Esophagus squamous epithelium (tissue), 5 donors: Measurements from ENCODE around the gene PGRMC1. TPM values are rescaled to one million over a fixed set of nuclear protein-coding genes. Genes with fewer than 3 reads are reported as not detected.
A peak's percentile ranks its signal among the peaks of the same experiment; 100 is the strongest.
"Not testable (repeated sequence)": the region's sequence is repeated elsewhere in the genome, so short reads cannot be mapped to it uniquely, and the experiment has no call there.

Source experiments
- DNase-seq: peaks from one replicate; lab custom pipeline; 2025; lab: John Stamatoyannopoulos, UW
- H3K27ac ChIP-seq, 4 donors: fragments of 200-600 bp; sonication (generic); one replicate each; pipeline ENCODE4 v1.5.1; 2016 to 2019; ENCODE audit warnings: mild to moderate bottlenecking in 1 of 4
- H3K27me3 ChIP-seq, 4 donors: fragments of 200-600 bp; sonication (generic); 1 replicate in 3 of 4; 2 replicates in 1 of 4; pipeline versions ENCODE4 v1.5.1 to v1.6.0; 2017 to 2021; ENCODE audit warnings: antibody characterized with exemption in 1 of 4
- H3K36me3 ChIP-seq, 3 donors: fragments of 200-600 bp; sonication (generic); one replicate each; pipeline ENCODE4 v1.5.1; 2016 to 2019
- H3K4me1 ChIP-seq, 3 donors: fragments of 200-600 bp; sonication (generic); one replicate each; pipeline ENCODE4 v1.5.1; 2017 to 2019
- H3K4me3 ChIP-seq, 4 donors: fragments of 200-600 bp; sonication (generic); 1 replicate in 3 of 4; 2 replicates in 1 of 4; pipeline ENCODE4 v1.5.1; 2016 to 2019; ENCODE audit warnings: mild to moderate bottlenecking in 2 of 4, moderate library complexity in 1 of 4
- H3K9me3 ChIP-seq, 3 donors: fragments of 200-600 bp; sonication (generic); one replicate each; pipeline ENCODE4 v1.5.1; 2016 to 2019
- POLR2A ChIP-seq, 4 donors: fragments of 450-650 bp; IDR thresholded peaks; one replicate each; pipeline ENCODE4 v1.6.1; 2017; ENCODE audit warnings: antibody characterized with exemption in 4 of 4, mild to moderate bottlenecking in 4 of 4, moderate library complexity in 3 of 4
- WGBS, 2 donors: methylation state at CpG; one replicate each; pipeline ENCODE4 v1.1.5; 2018; 5-methylcytosine and 5-hydroxymethylcytosine counted together
- intact Hi-C: fragments of 100-400 bp; cut with DNase I; formaldehyde crosslinking; loops from one replicate; pipeline ENCODE4 v1.15.0; 2022
- total RNA-seq, 4 donors: library from RNA; depleted of rRNA; stranded (reverse); fragments of >200 nt; gene quantifications; one replicate each; pipeline ENCODE4 v1.1.0, GENCODE V29; 2016
- TF ChIP-seq, protein P1 (sequence below), 6 experiments: fragments of 450-650 bp in 4 of 6; fragments of 200-600 bp in 2 of 6; sonication (generic) in 2 of 6; IDR thresholded peaks; one replicate each; pipeline ENCODE4 v1.5.1; 2016 to 2019; ENCODE audit warnings: antibody characterized with exemption in 6 of 6, mild to moderate bottlenecking in 4 of 6, moderate library complexity in 4 of 6
- donor health status: DM: yes; HTN: yes; CAD: no.

PGRMC1 gene
- total RNA-seq, 4 donors from 2014 or later = 50.5 to 105 (median 68.3) TPM

DNA sequence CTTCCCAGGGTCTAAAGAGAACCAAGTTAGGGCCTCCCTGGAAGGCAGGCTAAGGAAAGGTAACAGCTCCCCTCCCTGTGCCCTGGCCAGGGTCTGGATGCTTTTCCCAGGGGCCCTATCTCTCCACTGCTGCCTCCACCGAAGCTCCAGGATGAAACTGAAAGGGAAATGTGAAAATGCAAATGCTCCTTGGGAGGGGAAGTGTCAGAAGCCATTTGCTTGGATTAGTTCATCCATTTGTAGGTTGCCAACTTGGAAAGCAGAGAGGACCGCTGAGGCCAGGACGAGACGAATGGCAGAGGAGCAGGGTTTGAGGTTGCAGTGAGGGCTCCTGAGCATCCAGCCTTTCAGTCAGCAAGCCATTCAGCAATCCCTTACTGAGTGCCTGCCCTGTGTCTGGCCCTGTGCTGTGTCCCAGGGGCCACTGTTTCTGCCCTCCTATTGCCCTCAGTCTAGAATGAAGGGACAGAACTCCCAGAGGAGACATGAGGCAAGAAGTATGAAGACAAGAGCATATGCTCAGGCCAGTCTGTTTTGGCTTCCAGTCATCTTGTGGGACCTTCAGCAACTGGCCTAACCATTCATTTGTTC, 45.9 kb upstream of the PGRMC1 start:
- Histone ChIP-seq H3K27ac (peak overlapping the region in 3 of 4 donors; percentile 25 to 68 (median 65)), H3K36me3 (no peaks in the 10 kb centered on the region), H3K4me3 (peak overlapping the region in 1 of 4 donors; percentile 8), H3K9me3 (no peaks in the 10 kb centered on the region), H3K27me3 (no peaks in the 10 kb centered on the region), H3K4me1 (no peaks in the 10 kb centered on the region)
- intact Hi-C loops = no loop called here
- TF ChIP-seq POLR2A (IDR thresholded peaks at IDR 0.05) = no peak
- TF ChIP-seq, protein P1, sequence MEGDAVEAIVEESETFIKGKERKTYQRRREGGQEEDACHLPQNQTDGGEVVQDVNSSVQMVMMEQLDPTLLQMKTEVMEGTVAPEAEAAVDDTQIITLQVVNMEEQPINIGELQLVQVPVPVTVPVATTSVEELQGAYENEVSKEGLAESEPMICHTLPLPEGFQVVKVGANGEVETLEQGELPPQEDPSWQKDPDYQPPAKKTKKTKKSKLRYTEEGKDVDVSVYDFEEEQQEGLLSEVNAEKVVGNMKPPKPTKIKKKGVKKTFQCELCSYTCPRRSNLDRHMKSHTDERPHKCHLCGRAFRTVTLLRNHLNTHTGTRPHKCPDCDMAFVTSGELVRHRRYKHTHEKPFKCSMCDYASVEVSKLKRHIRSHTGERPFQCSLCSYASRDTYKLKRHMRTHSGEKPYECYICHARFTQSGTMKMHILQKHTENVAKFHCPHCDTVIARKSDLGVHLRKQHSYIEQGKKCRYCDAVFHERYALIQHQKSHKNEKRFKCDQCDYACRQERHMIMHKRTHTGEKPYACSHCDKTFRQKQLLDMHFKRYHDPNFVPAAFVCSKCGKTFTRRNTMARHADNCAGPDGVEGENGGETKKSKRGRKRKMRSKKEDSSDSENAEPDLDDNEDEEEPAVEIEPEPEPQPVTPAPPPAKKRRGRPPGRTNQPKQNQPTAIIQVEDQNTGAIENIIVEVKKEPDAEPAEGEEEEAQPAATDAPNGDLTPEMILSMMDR (IDR thresholded peaks at IDR 0.05) = no peak
- WGBS, 2 donors = 67% methylated on average over 3 of the region's 4 CpGs; no CpG with 5 or more reads in 1 of the 2 donors
- DNase-seq = no peak

DNA sequence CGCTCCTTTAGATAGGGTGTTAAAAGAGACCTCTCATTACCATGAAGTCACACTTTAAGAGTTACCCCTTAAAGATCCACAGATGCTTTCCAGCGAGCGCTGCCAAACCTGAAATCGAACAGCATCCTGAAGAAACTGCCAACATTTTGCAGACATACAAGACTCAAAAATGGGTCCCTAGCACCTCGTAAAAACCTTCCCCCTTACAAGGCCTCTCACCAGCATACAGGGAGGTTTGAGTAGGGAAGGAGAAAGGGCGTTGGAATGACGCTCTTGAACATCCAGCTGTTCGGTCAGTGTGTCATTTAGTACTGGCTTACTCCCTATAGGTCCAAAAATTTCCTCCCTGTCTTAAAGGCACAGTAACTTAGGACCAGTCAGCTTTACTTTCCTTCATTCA, 45.3 kb upstream of the PGRMC1 start:
- H3K4me3 ChIP-seq = no peak overlapping the region
- H3K27me3 ChIP-seq = no peaks in the 10 kb centered on the region
- WGBS, 2 donors = 56 to 62% methylated on average over 3 to 6 of the region's 8 CpGs
- H3K36me3 ChIP-seq = no peaks in the 10 kb centered on the region
- no peak for DNase-seq
- TF ChIP-seq, protein P1 (IDR thresholded peaks at IDR 0.05) = no peak
- no peak for TF ChIP-seq POLR2A (IDR thresholded peaks at IDR 0.05)
- no peaks in the 10 kb centered on the region for H3K9me3 ChIP-seq
- no peaks in the 10 kb centered on the region for H3K4me1 ChIP-seq
- intact Hi-C loops = no loop called here
- H3K27ac ChIP-seq = peak overlapping the region in 2 of 4 donors; percentile 65 to 68

DNA sequence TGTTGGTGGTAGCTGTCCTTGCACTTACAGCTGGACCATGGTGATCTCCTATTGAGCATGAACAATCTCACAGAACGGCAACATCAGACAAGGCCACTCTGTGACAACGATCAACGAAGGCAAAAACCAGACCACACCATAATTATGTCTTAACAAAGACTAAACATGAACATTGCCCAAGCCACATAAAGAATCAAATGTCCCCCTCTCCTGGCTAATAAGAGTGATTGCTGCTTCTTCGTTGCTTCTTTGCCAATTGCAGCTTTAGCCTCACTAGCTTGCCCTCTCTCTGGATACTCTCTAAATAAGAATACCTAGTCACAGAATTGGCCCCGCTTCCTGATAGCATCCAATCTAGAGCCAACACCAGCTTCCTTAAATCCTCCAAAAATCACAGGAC, 41.5 kb upstream of the PGRMC1 start:
- WGBS, 2 donors = 63 to 72% methylated on average over 4 to 5 of the region's 5 CpGs
- intact Hi-C loops = no loop called here

DNA sequence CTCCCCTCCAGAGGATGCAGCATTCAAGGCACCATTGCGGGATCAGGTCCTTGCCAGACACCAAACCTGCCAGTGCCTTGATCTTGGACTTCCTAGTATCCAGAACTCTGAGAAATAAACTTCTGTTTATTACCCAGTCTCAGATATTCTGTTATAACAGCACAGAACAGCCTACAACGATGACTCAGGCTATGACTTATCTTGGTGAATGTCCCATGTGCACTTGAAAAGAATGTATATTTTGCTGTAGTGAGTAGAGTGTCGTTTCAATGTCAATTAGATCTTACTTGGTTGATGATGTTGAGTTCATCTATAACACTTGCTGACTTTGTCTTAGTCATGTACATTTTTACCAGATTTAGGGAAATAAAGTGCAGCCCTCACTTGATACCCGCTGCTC, 34.5 kb upstream of the PGRMC1 start:
- intact Hi-C loops = no loop called here
- no peak overlapping the region for H3K4me3 ChIP-seq
- WGBS, 2 donors = 62 to 67% methylated on average over 4 of the region's 4 CpGs

More for the DNA sequence above, 41.5 kb upstream of the PGRMC1 start:
- H3K27me3 ChIP-seq = no peaks in the 10 kb centered on the region
- no peaks in the 10 kb centered on the region for H3K36me3 ChIP-seq
- no peak overlapping the region for H3K27ac ChIP-seq
- H3K4me3 ChIP-seq = no peak overlapping the region
- TF ChIP-seq, protein P1 (IDR thresholded peaks at IDR 0.05) = no peak
- no peak for TF ChIP-seq POLR2A (IDR thresholded peaks at IDR 0.05)
- H3K9me3 ChIP-seq = no peaks in the 10 kb centered on the region
- H3K4me1 ChIP-seq = no peaks in the 10 kb centered on the region
- no peak for DNase-seq

DNA sequence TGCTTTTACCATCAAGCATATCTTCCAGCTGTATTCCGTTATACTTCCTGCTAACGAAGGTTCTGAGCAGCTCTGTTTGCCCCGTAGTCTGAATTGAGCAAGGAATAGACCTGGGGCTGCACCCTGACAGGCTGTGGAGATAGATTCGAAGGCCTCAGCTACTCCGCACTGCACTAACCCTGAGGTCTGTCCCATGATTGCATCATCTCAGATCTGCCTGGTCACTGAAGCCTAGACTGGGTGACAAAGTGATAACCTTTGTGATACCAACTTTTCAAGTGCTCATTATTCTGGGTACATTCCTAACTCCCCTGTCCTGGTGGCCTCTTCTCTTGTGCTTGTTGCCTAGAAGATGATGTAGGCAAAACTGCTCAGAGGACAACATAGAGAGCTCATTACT, 29.9 kb upstream of the PGRMC1 start:
- Histone ChIP-seq H3K4me1 (no peaks in the 10 kb centered on the region), H3K9me3 (no peaks in the 10 kb centered on the region), H3K27me3 (no peaks in the 10 kb centered on the region), H3K4me3 (no peak overlapping the region), H3K36me3 (no peaks in the 10 kb centered on the region), H3K27ac (no peak overlapping the region)
- intact Hi-C loops = no loop called here
- DNase-seq = no peak
- 61% methylated on average over 5 of the region's 5 CpGs; no CpG with 5 or more reads in 1 of the 2 donors for WGBS, 2 donors
- no peak for TF ChIP-seq POLR2A (IDR thresholded peaks at IDR 0.05)
- TF ChIP-seq, protein P1 (IDR thresholded peaks at IDR 0.05) = no peak

More for the DNA sequence above, 34.5 kb upstream of the PGRMC1 start:
- H3K36me3 ChIP-seq = no peaks in the 10 kb centered on the region
- DNase-seq = no peak
- H3K27ac ChIP-seq = no peak overlapping the region
- H3K27me3 ChIP-seq = no peaks in the 10 kb centered on the region
- TF ChIP-seq POLR2A (IDR thresholded peaks at IDR 0.05) = no peak
- TF ChIP-seq, protein P1 (IDR thresholded peaks at IDR 0.05) = no peak
- H3K4me1 ChIP-seq = no peaks in the 10 kb centered on the region
- no peaks in the 10 kb centered on the region for H3K9me3 ChIP-seq

DNA sequence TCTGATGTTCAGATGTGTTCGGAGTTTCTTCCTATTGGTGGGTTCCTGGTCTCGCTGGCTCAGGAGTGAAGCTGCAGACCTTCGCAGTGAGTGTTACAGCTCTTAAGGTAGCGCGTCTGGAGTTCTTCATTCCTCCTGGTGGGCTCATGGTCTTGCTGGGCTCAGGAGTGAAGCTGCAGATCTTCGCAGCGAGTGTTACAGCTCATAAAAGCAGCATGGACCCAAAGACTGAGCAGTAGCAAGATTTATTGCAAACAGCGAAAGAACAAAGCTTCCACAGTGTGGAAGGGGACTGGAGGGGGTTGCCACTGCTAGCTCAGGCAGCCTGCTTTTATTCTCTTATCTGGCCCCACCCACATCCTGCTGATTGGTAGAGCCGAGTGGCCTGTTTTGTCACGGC, 28.6 kb upstream of the PGRMC1 start:
- intact Hi-C loops, DNase-seq, H3K9me3 ChIP-seq, H3K27me3 ChIP-seq, H3K4me1 ChIP-seq, H3K4me3 ChIP-seq, H3K27ac ChIP-seq, H3K36me3 ChIP-seq: not testable (repeated sequence)
- 63 to 88% methylated on average over 2 to 3 of the region's 10 CpGs for WGBS, 2 donors
